C4-2B (cell line): ENCODE results near the gene ZNF778.

Experiments used
- CTCF ChIP-seq: fragments of 450-650 bp; conservative IDR thresholded peaks from 2 replicates; pipeline ENCODE4 v1.5.1; 2017; ENCODE audit warnings: mild to moderate bottlenecking
- ZFX ChIP-seq: fragments of 450-650 bp; IDR thresholded peaks from 2 replicates; pipeline ENCODE4 v1.6.1; 2017

DNA sequence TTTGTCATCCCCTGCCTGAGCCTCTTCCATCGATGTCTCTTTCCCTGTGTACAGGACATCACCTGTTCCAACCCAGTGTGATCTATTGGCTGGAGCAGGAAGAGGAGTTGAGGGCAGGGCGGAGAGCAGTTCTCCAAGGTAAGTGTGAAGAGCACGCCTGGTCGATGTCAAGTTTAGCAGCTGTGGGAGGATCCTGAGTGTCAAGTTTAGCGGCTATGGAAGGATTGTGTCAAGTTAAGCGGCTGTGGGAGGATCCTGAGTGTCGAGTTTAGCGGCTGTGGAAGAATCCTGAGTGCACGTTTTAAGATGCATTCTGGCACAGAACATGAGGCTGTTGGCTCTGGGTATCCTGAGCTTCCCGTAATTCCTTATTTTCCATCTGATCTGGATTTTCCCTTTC, 7.2 kb downstream of the ZNF778 start:
- TF ChIP-seq CTCF: no peak
- no peak for TF ChIP-seq ZFX
